ENCODE results near the gene CELSR1. TPM values are rescaled to one million over a fixed set of nuclear protein-coding genes. Genes with fewer than 3 reads are reported as not detected.

CELSR1 gene
- total RNA-seq, 1 donor from 2014 or later = 27.6 TPM

- Mint-ChIP-seq H3K9me3 (ENCODE audit: unreplicated experiment) (peaks cover 7% of the 10 kb centered on the region), H3K36me3 (ENCODE audit: low read depth, unreplicated experiment) (peaks cover 22% of the 10 kb centered on the region), H3K4me1 (ENCODE audit: low read depth, unreplicated experiment) (no peaks in the 10 kb centered on the region), H3K27ac (ENCODE audit: unreplicated experiment) (no peak overlapping the region), H3K4me3 (ENCODE audit: unreplicated experiment) (no peak overlapping the region), H3K27me3 (ENCODE audit: low read depth, unreplicated experiment) (peaks cover 10% of the 10 kb centered on the region)
- no peak overlapping the region for H3K27ac ChIP-seq (ENCODE audit: low read depth, low read length)
- no peaks in the 10 kb centered on the region for H3K36me3 ChIP-seq (ENCODE audit: insufficient read depth, low read length)
- H2AFZ ChIP-seq (ENCODE audit: low read depth, low read length) = no peak overlapping the region
- TF ChIP-seq CTCF (IDR thresholded peaks at IDR 0.05; ENCODE audit: insufficient read depth, low read depth, low read length) (no peak), EZH2 (IDR thresholded peaks at IDR 0.05; ENCODE audit: insufficient read depth, low read length) (no peak)
- H3K4me3 ChIP-seq (ENCODE audit: insufficient read depth, low read depth, low read length) = no peak overlapping the region
- peaks cover under 1% of the 10 kb centered on the region for H3K9me3 ChIP-seq (ENCODE audit: insufficient read depth, low read depth, low read length)
- no peak overlapping the region for H3K9ac ChIP-seq (ENCODE audit: low read length)
- no peak for FAIRE-seq
- no peak for DNase-seq (ENCODE audit: low read depth)
- H3K27me3 ChIP-seq (ENCODE audit: insufficient read depth, low read length) = no peaks in the 10 kb centered on the region
- H4K20me1 ChIP-seq (ENCODE audit: insufficient read depth, low read length) = no peaks in the 10 kb centered on the region
- H3K4me1 ChIP-seq (ENCODE audit: insufficient read depth, low read length) = peaks cover 7% of the 10 kb centered on the region
- no peak overlapping the region for H3K4me2 ChIP-seq (ENCODE audit: low read length)
- H3K79me2 ChIP-seq (ENCODE audit: insufficient read depth, low read length) = no peaks in the 10 kb centered on the region
Observed at GRCh38 chr22:46370584-46371291, 166.7 kb downstream of the CELSR1 start.

GRCh38 chr22:46369716-46370583, 167.5 kb downstream of the CELSR1 start:
- Histone ChIP-seq H3K9me3 (ENCODE audit: insufficient read depth, low read depth, low read length) (no peaks in the 10 kb centered on the region), H4K20me1 (ENCODE audit: insufficient read depth, low read length) (no peaks in the 10 kb centered on the region), H3K27me3 (ENCODE audit: insufficient read depth, low read length) (no peaks in the 10 kb centered on the region), H3K4me1 (ENCODE audit: insufficient read depth, low read length) (peaks cover 7% of the 10 kb centered on the region), H3K9ac (ENCODE audit: low read length) (no peak overlapping the region), H3K4me2 (ENCODE audit: low read length) (no peak overlapping the region), H3K27ac (ENCODE audit: low read depth, low read length) (no peak overlapping the region), H3K4me3 (ENCODE audit: insufficient read depth, low read depth, low read length) (no peak overlapping the region), H3K36me3 (ENCODE audit: insufficient read depth, low read length) (no peaks in the 10 kb centered on the region), H3K79me2 (ENCODE audit: insufficient read depth, low read length) (no peaks in the 10 kb centered on the region), H2AFZ (ENCODE audit: low read depth, low read length) (no peak overlapping the region)
- Mint-ChIP-seq H3K4me1 (ENCODE audit: low read depth, unreplicated experiment) (no peaks in the 10 kb centered on the region), H3K4me3 (ENCODE audit: unreplicated experiment) (no peak overlapping the region), H3K9me3 (ENCODE audit: unreplicated experiment) (no peaks in the 10 kb centered on the region), H3K27ac (ENCODE audit: unreplicated experiment) (no peak overlapping the region), H3K36me3 (ENCODE audit: low read depth, unreplicated experiment) (peaks cover 15% of the 10 kb centered on the region), H3K27me3 (ENCODE audit: low read depth, unreplicated experiment) (peaks cover 10% of the 10 kb centered on the region)
- FAIRE-seq (no peak), DNase-seq (ENCODE audit: low read depth) (no peak)
- no peak for TF ChIP-seq CTCF (IDR thresholded peaks at IDR 0.05; ENCODE audit: insufficient read depth, low read depth, low read length)
- no peak for TF ChIP-seq EZH2 (IDR thresholded peaks at IDR 0.05; ENCODE audit: insufficient read depth, low read length)
